A673 (cell line): Measurements from ENCODE around the gene SEC16B.

ENCODE experiments used
- CTCF ChIP-seq: fragments of 300-800, 200-600 bp; sonication (generic); conservative IDR thresholded peaks from 2 replicates; pipeline ENCODE4 v1.5.1; 2017; ENCODE audit warnings: low read depth, mild to moderate bottlenecking, antibody characterized with exemption, low read length, moderate library complexity, mixed read lengths
- EZH2 ChIP-seq: fragments of 200-600 bp; sonication (generic); IDR thresholded peaks from 2 replicates; pipeline ENCODE4 v1.6.1; 2017; ENCODE audit warnings: borderline replicate concordance, low read depth, mild to moderate bottlenecking, mixed read lengths, antibody characterized with exemption, low read length; ENCODE audit not compliant: poor library complexity, severe bottlenecking

GRCh38 chr1:177934927-177935326 lies 34.9 kb downstream of the SEC16B start:
- TF ChIP-seq CTCF (no peak), EZH2 (no peak)
